H9 (cell line): ENCODE results near the gene CHCHD1. TPM values are rescaled to one million over a fixed set of nuclear protein-coding genes. Genes with fewer than 3 reads are reported as not detected.

Experiments used
- DNase-seq: peaks from one replicate; pipeline ENCODE4 v3.0.0-alpha.2; 2017
- H2AFZ ChIP-seq: one replicate; pipeline ENCODE4 v1.6.1; 2013; ENCODE audit warnings: mild to moderate bottlenecking, low read length, control low read depth, moderate library complexity
- H2AK5ac ChIP-seq: 2 replicates; pipeline ENCODE4 v1.6.1; 2013; ENCODE audit warnings: low read length, control low read depth, mixed read lengths; ENCODE audit not compliant: insufficient read length
- H2BK120ac ChIP-seq: one replicate; pipeline ENCODE4 v1.6.1; 2013; ENCODE audit warnings: low read depth, mild to moderate bottlenecking, low read length, control low read depth, inconsistent platforms; ENCODE audit not compliant: poor library complexity, severe bottlenecking
- H2BK12ac ChIP-seq: 2 replicates; pipeline ENCODE4 v1.6.1; 2013; ENCODE audit warnings: low read length, control low read depth, mixed read lengths, low read depth; ENCODE audit not compliant: insufficient read length
- H2BK15ac ChIP-seq: 2 replicates; pipeline ENCODE4 v1.6.1; 2013; ENCODE audit warnings: low read depth, low read length, control low read depth
- H2BK20ac ChIP-seq: one replicate; pipeline ENCODE4 v1.6.1; 2013; ENCODE audit warnings: low read depth, mild to moderate bottlenecking, low read length, control low read depth, inconsistent platforms; ENCODE audit not compliant: poor library complexity, severe bottlenecking
- H2BK5ac ChIP-seq: 2 replicates; pipeline ENCODE4 v1.6.1; 2013; ENCODE audit warnings: low read length, control low read depth, mixed read lengths; ENCODE audit not compliant: insufficient read length
- H3K14ac ChIP-seq: 2 replicates; pipeline ENCODE4 v1.6.1; 2013; ENCODE audit warnings: low read length, control low read depth; ENCODE audit not compliant: insufficient read depth
- H3K18ac ChIP-seq: 2 replicates; pipeline ENCODE4 v1.6.1; 2013; ENCODE audit warnings: low read depth, mild to moderate bottlenecking, mixed read lengths, low read length, control low read depth; ENCODE audit not compliant: insufficient read length
- H3K23ac ChIP-seq: 2 replicates; pipeline ENCODE4 v1.6.1; 2013; ENCODE audit warnings: low read length, control low read depth, mixed read lengths, low read depth; ENCODE audit not compliant: insufficient read length
- H3K23me2 ChIP-seq: 2 replicates; pipeline ENCODE4 v1.6.1; 2013; ENCODE audit warnings: low read depth, mild to moderate bottlenecking, mixed read lengths, low read length, control low read depth; ENCODE audit not compliant: insufficient read length, poor library complexity, severe bottlenecking
- H3K27ac ChIP-seq: 2 replicates; pipeline ENCODE4 v1.5.1; 2013; ENCODE audit warnings: low read length, control low read depth, mixed read lengths, low read depth; ENCODE audit not compliant: insufficient read length
- H3K27me3 ChIP-seq: 2 replicates; pipeline ENCODE4 v1.6.1; 2013; ENCODE audit warnings: low read length, control low read depth, inconsistent platforms; ENCODE audit not compliant: insufficient read depth
- H3K4ac ChIP-seq: 2 replicates; pipeline ENCODE4 v1.6.1; 2013; ENCODE audit warnings: low read depth, mild to moderate bottlenecking, control low read depth, inconsistent platforms, low read length, moderate library complexity
- H3K4me1 ChIP-seq: 2 replicates; pipeline ENCODE4 v1.6.1; 2013; ENCODE audit warnings: low read length, control low read depth, inconsistent platforms; ENCODE audit not compliant: insufficient read depth
- H3K4me2 ChIP-seq: 2 replicates; pipeline ENCODE4 v1.6.1; 2013; ENCODE audit warnings: low read length, control low read depth, mixed read lengths; ENCODE audit not compliant: insufficient read length, insufficient read depth
- H3K56ac ChIP-seq: 2 replicates; pipeline ENCODE4 v1.6.1; 2013; ENCODE audit warnings: low read depth, mild to moderate bottlenecking, mixed read lengths, low read length, control low read depth; ENCODE audit not compliant: insufficient read length
- H3K79me1 ChIP-seq: 2 replicates; pipeline ENCODE4 v1.6.1; 2013; ENCODE audit warnings: low read depth, mild to moderate bottlenecking, moderate library complexity, low read length, control low read depth, inconsistent platforms; ENCODE audit not compliant: insufficient read depth, poor library complexity, severe bottlenecking
- H3K79me2 ChIP-seq: 2 replicates; pipeline ENCODE4 v1.6.1; 2013; ENCODE audit warnings: low read length, control low read depth, inconsistent platforms; ENCODE audit not compliant: insufficient read depth
- H3K9ac ChIP-seq: 2 replicates; pipeline ENCODE4 v1.6.1; 2013; ENCODE audit warnings: low read length, control low read depth, mixed read lengths; ENCODE audit not compliant: insufficient read length; ENCODE audit errors: extremely low read depth
- H3K9me3 ChIP-seq: one replicate; pipeline ENCODE4 v1.6.1; 2013; ENCODE audit warnings: low read depth, low read length, inconsistent platforms; ENCODE audit not compliant: control insufficient read depth
- H3T11ph ChIP-seq: one replicate; pipeline ENCODE4 v1.6.1; 2013; ENCODE audit warnings: mild to moderate bottlenecking, low read length, control low read depth, inconsistent platforms
- H4K20me1 ChIP-seq: one replicate; pipeline ENCODE4 v1.6.1; 2013; ENCODE audit not compliant: control insufficient read depth, insufficient read length, insufficient read depth
- H4K5ac ChIP-seq: 2 replicates; pipeline ENCODE4 v1.6.1; 2013; ENCODE audit warnings: low read depth, mild to moderate bottlenecking, mixed read lengths, low read length, control low read depth; ENCODE audit not compliant: insufficient read length
- H4K8ac ChIP-seq: replicated peaks from 2 replicates; pipeline ENCODE4 v1.6.1; 2013; ENCODE audit warnings: low read length, control low read depth, mixed read lengths, low read depth; ENCODE audit not compliant: insufficient read length
- H4K91ac ChIP-seq: 2 replicates; pipeline ENCODE4 v1.6.1; 2013; ENCODE audit warnings: low read depth, mild to moderate bottlenecking, moderate library complexity, mixed read lengths, low read length, control low read depth; ENCODE audit not compliant: insufficient read length
- H3K27ac Mint-ChIP-seq, 3 experiments: 2 replicates in 2 of 3; 3 replicates in 1 of 3; pipeline ENCODE4 v1.8.0; 2020 to 2021; ENCODE audit warnings: mixed read lengths in 3 of 3, mild to moderate bottlenecking in 1 of 3, moderate library complexity in 1 of 3
- H3K27me3 Mint-ChIP-seq: 2 replicates; pipeline ENCODE4 v1.8.0; 2021; ENCODE audit warnings: low read depth, mild to moderate bottlenecking, moderate library complexity, mixed read lengths
- H3K36me3 Mint-ChIP-seq, 3 experiments: 2 replicates in 2 of 3; 3 replicates in 1 of 3; pipeline ENCODE4 v1.8.0; 2020 to 2021; ENCODE audit warnings: low read depth in 3 of 3, mixed read lengths in 3 of 3; ENCODE audit not compliant: insufficient read depth in 1 of 3
- H3K4me1 Mint-ChIP-seq, 2 experiments: 2 replicates each; pipeline ENCODE4 v1.8.0; 2020; ENCODE audit warnings: mixed read lengths in 2 of 2
- H3K4me3 Mint-ChIP-seq, 2 experiments: 2 replicates in 1 of 2; 3 replicates in 1 of 2; pipeline ENCODE4 v1.8.0; 2020 to 2021; ENCODE audit warnings: mild to moderate bottlenecking in 2 of 2, mixed read lengths in 2 of 2, moderate library complexity in 1 of 2
- H3K9me3 Mint-ChIP-seq, 2 experiments: 2 replicates in 1 of 2; 3 replicates in 1 of 2; pipeline ENCODE4 v1.8.0; 2020; ENCODE audit warnings: mild to moderate bottlenecking in 2 of 2, mixed read lengths in 2 of 2, moderate library complexity in 1 of 2
- WGBS: extraction: QIAGEN DNeasy Blood & Tissue Kit; methylation state at CpG from one replicate; pipeline ENCODE4 v1.1.7; 2013; ENCODE audit warnings: missing lambda C conversion rate, low lambda C conversion rate, mixed read lengths; ENCODE audit not compliant: insufficient read length; ENCODE audit errors: extremely low coverage; 5-methylcytosine and 5-hydroxymethylcytosine counted together
- total RNA-seq: library from RNA; stranded (reverse); gene quantifications from 2 replicates; pipeline ENCODE4 v1.2.1, GENCODE V29; 2021
- TF ChIP-seq, protein P1 (sequence below): fragments of 200-600 bp; sonication (generic); conservative IDR thresholded peaks from 3 replicates; pipeline ENCODE4 v1.8.0; 2021; ENCODE audit warnings: antibody characterized with exemption, mild to moderate bottlenecking

The CHCHD1 gene
- total RNA-seq, 1 experiment from 2014 or later, result 45.9 TPM

DNA sequence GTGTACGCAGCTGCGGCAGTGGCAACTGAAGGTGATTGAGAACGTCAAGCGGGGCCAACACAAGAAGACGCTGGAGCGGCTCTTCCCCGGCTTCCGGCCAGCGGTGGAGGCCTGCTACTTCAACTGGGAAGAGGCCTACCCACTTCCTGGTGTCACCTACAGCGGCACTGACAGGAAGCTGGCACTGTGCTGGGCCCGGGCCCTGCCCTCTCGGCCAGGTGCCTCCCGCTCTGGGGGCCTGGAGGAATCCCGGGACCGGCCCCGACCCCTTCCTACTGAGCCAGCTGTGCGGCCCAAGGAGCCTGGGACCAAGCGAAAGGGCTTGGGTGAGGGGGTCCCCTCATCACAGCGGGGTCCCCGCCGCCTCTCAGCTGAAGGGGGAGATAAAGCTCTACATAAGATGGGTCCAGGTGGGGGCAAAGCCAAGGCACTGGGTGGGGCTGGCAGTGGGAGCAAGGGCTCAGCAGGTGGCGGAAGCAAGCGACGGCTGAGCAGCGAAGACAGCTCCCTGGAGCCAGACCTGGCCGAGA lies 10.1 kb downstream of the CHCHD1 start:
- Histone ChIP-seq H3K9me3 (no peaks in the 10 kb centered on the region), H2BK120ac (no peak overlapping the region), H3K4me2 (no peak overlapping the region), H3K23ac (no peak overlapping the region), H3T11ph (no peak overlapping the region), H3K79me1 (no peaks in the 10 kb centered on the region), H2BK15ac (no peak overlapping the region), H4K91ac (no peak overlapping the region), H3K56ac (no peak overlapping the region), H2AFZ (no peak overlapping the region), H3K79me2 (no peaks in the 10 kb centered on the region), H3K4ac (no peak overlapping the region), H4K5ac (no peak overlapping the region), H4K8ac (no peak overlapping the region), H3K27ac (no peak overlapping the region), H3K23me2 (no peaks in the 10 kb centered on the region), H3K9ac (no peak overlapping the region), H3K4me1 (no peaks in the 10 kb centered on the region), H2AK5ac (no peak overlapping the region), H3K14ac (no peak overlapping the region), H2BK20ac (no peak overlapping the region), H2BK5ac (no peak overlapping the region), H3K27me3 (no peaks in the 10 kb centered on the region), H3K18ac (no peak overlapping the region), H4K20me1 (no peaks in the 10 kb centered on the region), H2BK12ac (no peak overlapping the region)
- peaks cover 31 to 60% (median 43%) of the 10 kb centered on the region in 3 experiments; a peak in 6 of 7 replicates for H3K36me3 Mint-ChIP-seq
- no peak overlapping the region for H3K4me3 Mint-ChIP-seq
- TF ChIP-seq, protein P1, sequence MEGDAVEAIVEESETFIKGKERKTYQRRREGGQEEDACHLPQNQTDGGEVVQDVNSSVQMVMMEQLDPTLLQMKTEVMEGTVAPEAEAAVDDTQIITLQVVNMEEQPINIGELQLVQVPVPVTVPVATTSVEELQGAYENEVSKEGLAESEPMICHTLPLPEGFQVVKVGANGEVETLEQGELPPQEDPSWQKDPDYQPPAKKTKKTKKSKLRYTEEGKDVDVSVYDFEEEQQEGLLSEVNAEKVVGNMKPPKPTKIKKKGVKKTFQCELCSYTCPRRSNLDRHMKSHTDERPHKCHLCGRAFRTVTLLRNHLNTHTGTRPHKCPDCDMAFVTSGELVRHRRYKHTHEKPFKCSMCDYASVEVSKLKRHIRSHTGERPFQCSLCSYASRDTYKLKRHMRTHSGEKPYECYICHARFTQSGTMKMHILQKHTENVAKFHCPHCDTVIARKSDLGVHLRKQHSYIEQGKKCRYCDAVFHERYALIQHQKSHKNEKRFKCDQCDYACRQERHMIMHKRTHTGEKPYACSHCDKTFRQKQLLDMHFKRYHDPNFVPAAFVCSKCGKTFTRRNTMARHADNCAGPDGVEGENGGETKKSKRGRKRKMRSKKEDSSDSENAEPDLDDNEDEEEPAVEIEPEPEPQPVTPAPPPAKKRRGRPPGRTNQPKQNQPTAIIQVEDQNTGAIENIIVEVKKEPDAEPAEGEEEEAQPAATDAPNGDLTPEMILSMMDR, result no peak
- no peak overlapping the region for H3K27ac Mint-ChIP-seq
- WGBS, result no CpG with 5 or more reads among the region's 26 CpGs
- 0 out of 4 replicates have a peak, but pooled peaks cover 0 to 3% of the 10 kb centered on the region in 2 experiments for H3K4me1 Mint-ChIP-seq
- H3K27me3 Mint-ChIP-seq, result no peaks in the 10 kb centered on the region
- DNase-seq, result no peak
- no peaks in the 10 kb centered on the region for H3K9me3 Mint-ChIP-seq
